GM12872 (cell line): ENCODE results near the gene HMGN4.

Experiments
- CTCF ChIP-seq: IDR thresholded peaks from 3 replicates; pipeline ENCODE4 v1.5.1; 2011; ENCODE audit warnings: low read depth, mild to moderate bottlenecking, low read length, moderate library complexity; ENCODE audit not compliant: insufficient read depth

The HMGN4 gene

GRCh38 chr6:26581164-26581915 is 43.2 kb downstream of the HMGN4 start:
- TF ChIP-seq CTCF = no peak

- TF ChIP-seq CTCF = no peak
Measured at GRCh38 chr6:26588965-26589364, 50.8 kb downstream of the HMGN4 start.

DNA sequence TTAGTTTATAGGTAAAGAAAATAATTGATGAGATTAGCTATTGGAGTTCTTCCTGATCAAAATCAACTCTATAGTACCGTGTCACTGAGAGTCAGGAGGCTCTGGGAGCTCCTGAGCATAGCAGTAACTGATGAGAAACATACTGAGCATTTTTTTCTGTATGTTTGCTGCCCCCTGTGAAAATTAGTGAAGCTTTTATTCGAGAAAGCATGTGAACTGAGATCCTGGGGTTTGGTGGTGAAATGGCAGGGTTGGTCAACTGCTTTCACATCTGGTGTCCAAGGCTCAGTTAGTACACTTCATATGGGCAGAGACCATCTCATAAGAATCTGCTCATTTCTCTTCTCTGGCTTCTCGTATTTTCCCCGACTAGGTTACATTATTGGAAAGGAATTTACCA is 54.5 kb downstream of the HMGN4 start:
- no peak for TF ChIP-seq CTCF

DNA sequence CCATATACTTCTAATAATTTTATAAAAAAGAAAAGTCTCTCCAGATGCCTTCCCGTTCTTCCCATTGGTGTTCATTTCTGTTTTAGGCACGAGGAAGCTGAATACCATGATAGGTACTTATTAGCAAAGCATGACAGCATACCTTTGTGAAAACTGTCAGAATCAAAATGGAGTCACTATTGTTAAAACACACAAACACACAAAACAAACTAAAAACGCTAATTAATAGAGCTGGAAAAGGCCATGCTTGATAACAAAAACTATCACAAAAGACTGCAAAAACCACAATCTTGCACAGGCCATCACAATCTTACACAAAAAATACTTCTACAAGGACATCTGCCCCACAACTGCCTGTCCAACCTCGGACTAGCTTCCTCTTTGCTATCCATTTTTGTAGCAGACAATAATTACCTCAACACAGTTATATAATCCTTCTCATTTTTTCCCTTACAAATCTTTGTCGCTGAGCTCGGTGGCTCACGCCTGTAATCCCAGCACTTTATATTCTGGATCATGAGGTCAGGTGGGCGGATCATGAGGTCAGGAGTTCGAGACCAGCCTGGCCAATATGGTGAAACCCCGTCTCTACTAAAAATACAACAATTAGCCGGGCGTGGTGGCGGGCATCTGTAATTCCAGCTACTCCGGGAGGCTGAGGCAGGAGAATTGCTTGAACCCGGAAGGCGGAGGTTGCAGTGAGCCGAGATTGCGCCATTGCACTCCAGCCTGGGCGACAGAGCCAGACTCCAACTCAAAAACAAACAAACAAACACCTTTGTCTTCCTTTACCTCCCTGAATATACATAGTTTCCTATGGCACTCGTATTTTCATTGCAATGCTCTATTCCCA is 55.3 kb downstream of the HMGN4 start:
- no peak for TF ChIP-seq CTCF

DNA sequence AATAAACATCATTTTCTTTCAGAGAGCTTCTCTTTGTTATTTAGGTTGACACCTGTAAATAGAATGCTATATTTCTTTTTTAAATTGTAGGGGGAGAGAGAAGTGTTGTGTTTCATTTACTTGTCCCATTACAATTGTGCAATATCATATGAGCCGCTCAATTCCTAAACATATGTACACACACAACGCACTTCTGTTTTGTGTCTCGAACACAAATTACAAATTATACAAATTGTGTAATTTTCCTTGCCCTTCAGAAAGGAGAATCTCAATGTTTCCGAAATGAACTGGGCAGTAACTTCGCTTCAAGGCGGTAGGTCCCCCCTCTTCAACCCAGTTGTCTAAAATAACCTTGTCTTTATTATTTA is 55.9 kb downstream of the HMGN4 start:
- TF ChIP-seq CTCF = no peak

GRCh38 chr6:26594730-26595632 is 56.8 kb downstream of the HMGN4 start:
- TF ChIP-seq CTCF = no peak

- peak; percentile 92 for TF ChIP-seq CTCF
Measured at GRCh38 chr6:26595669-26596269, 57.6 kb downstream of the HMGN4 start.
